Liver (tissue), 3 donors: ENCODE measurements around the gene WARS2.

Source experiments
- HNF4G ChIP-seq: IDR thresholded peaks from 2 replicates; pipeline ENCODE4 v1.6.1; 2016; ENCODE audit warnings: antibody characterized with exemption
- YY1 ChIP-seq: IDR thresholded peaks from 2 replicates; pipeline ENCODE4 v1.6.1; 2016; ENCODE audit warnings: antibody characterized with exemption, mild to moderate bottlenecking
- TF ChIP-seq, protein P1 (sequence below): fragments of 150-350 bp; IDR thresholded peaks from 2 replicates; pipeline ENCODE4 v1.5.1; 2017; ENCODE audit warnings: improper control_type of control experiment, low read depth, low read length; ENCODE audit not compliant: missing input control
- TF ChIP-seq, protein P2 (sequence below): IDR thresholded peaks from 2 replicates; pipeline ENCODE4 v1.6.1; 2016; ENCODE audit warnings: antibody characterized with exemption
- donor health status: healthy.
- donor health status: healthy.

DNA sequence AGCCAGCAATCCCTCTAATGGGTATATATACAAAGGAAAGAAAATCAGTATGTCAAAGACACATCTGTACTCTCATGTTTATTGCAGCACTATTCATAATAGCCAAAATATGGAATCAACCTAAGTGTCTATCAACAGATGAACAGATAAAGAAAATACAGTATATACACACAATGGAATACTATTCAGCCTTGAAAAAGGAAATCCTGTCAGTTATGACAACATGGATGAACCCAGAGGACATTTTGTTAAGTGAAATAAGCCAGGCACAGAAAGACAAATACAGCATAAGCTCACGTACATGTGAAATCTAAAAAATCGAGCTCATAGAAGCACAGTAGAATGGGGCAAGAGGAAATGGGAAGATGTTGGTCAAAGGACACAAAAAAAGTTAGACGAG, 69.1 kb downstream of the WARS2 start:
- TF ChIP-seq YY1 (no peak), HNF4G (no peak)
- TF ChIP-seq, protein P1, sequence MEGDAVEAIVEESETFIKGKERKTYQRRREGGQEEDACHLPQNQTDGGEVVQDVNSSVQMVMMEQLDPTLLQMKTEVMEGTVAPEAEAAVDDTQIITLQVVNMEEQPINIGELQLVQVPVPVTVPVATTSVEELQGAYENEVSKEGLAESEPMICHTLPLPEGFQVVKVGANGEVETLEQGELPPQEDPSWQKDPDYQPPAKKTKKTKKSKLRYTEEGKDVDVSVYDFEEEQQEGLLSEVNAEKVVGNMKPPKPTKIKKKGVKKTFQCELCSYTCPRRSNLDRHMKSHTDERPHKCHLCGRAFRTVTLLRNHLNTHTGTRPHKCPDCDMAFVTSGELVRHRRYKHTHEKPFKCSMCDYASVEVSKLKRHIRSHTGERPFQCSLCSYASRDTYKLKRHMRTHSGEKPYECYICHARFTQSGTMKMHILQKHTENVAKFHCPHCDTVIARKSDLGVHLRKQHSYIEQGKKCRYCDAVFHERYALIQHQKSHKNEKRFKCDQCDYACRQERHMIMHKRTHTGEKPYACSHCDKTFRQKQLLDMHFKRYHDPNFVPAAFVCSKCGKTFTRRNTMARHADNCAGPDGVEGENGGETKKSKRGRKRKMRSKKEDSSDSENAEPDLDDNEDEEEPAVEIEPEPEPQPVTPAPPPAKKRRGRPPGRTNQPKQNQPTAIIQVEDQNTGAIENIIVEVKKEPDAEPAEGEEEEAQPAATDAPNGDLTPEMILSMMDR = no peak
- TF ChIP-seq, protein P2, sequence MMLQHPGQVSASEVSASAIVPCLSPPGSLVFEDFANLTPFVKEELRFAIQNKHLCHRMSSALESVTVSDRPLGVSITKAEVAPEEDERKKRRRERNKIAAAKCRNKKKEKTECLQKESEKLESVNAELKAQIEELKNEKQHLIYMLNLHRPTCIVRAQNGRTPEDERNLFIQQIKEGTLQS = no peak
